ENCODE data around the gene ARHGEF12.

The ARHGEF12 gene

GRCh38 chr11:120375076-120375475 is 38.9 kb downstream of the ARHGEF12 start:
- H3K79me2 ChIP-seq (ENCODE audit: insufficient read depth, low read length), result no peaks in the 10 kb centered on the region; the same call in 1 of the 2 replicates

GRCh38 chr11:120376547-120377182 is 40.5 kb downstream of the ARHGEF12 start:
- Histone ChIP-seq H3F3A (ENCODE audit: insufficient read depth) (no peaks in the 10 kb centered on the region), H3K79me2 (ENCODE audit: insufficient read depth, low read length) (no peaks in the 10 kb centered on the region), H3K36me3 (ENCODE audit: low read length) (no peaks in the 10 kb centered on the region), H3K4me2 (ENCODE audit: low read depth, low read length, poor library complexity, severe bottlenecking) (no peak overlapping the region), H3K9ac (ENCODE audit: low read length) (no peak overlapping the region), H3K4me3 (ENCODE audit: insufficient read depth, low read length, poor library complexity, severe bottlenecking) (no peak overlapping the region), H2AFZ (ENCODE audit: low read depth, low read length, severe bottlenecking) (no peak overlapping the region), H3K9me3 (ENCODE audit: insufficient read depth, low read length) (0 out of 2 replicates have a peak, but pooled peaks cover 2% of the 10 kb centered on the region), H3K27me3 (ENCODE audit: low read length) (no peaks in the 10 kb centered on the region), H4K20me1 (ENCODE audit: low read depth, low read length) (0 out of 2 replicates have a peak, but pooled peaks cover 12% of the 10 kb centered on the region), H3K9me2 (replicated peaks; ENCODE audit: insufficient read depth, low read length) (no peaks in the 10 kb centered on the region), H3K27ac (ENCODE audit: low read depth, low read length) (no peak overlapping the region)
- no peak for TF ChIP-seq EZH2phosphoT487 (conservative IDR thresholded peaks at IDR 0.05; ENCODE audit: low read length)
- no peak for TF ChIP-seq CTCF (IDR thresholded peaks at IDR 0.05; ENCODE audit: insufficient read depth, low read length, poor library complexity, severe bottlenecking)

More at GRCh38 chr11:120375076-120375475, 38.9 kb downstream of the ARHGEF12 start:
- no peaks in the 10 kb centered on the region for H3K9me2 ChIP-seq (replicated peaks; ENCODE audit: insufficient read depth, low read length)
- no peak overlapping the region for H3K27ac ChIP-seq (ENCODE audit: low read depth, low read length)
- H3K9me3 ChIP-seq (ENCODE audit: insufficient read depth, low read length), result 0 out of 2 replicates have a peak, but pooled peaks cover 2% of the 10 kb centered on the region
- no peaks in the 10 kb centered on the region for H3K36me3 ChIP-seq (ENCODE audit: low read length)
- 0 out of 2 replicates have a peak, but pooled peaks cover 11% of the 10 kb centered on the region for H4K20me1 ChIP-seq (ENCODE audit: low read depth, low read length)
- no peaks in the 10 kb centered on the region for H3F3A ChIP-seq (ENCODE audit: insufficient read depth)
- H3K4me3 ChIP-seq (ENCODE audit: insufficient read depth, low read length, poor library complexity, severe bottlenecking), result no peak overlapping the region
- TF ChIP-seq EZH2phosphoT487 (conservative IDR thresholded peaks at IDR 0.05; ENCODE audit: low read length), result no peak
- TF ChIP-seq CTCF (IDR thresholded peaks at IDR 0.05; ENCODE audit: insufficient read depth, low read length, poor library complexity, severe bottlenecking), result no peak
- H3K27me3 ChIP-seq (ENCODE audit: low read length), result no peaks in the 10 kb centered on the region
- H3K9ac ChIP-seq (ENCODE audit: low read length), result no peak overlapping the region
- H3K4me2 ChIP-seq (ENCODE audit: low read depth, low read length, poor library complexity, severe bottlenecking), result no peak overlapping the region
- H2AFZ ChIP-seq (ENCODE audit: low read depth, low read length, severe bottlenecking), result no peak overlapping the region

GRCh38 chr11:120378474-120378873 is 42.3 kb downstream of the ARHGEF12 start:
- Histone ChIP-seq H3K36me3 (ENCODE audit: low read length) (no peaks in the 10 kb centered on the region), H3K9me3 (ENCODE audit: insufficient read depth, low read length) (0 out of 2 replicates have a peak, but pooled peaks cover 2% of the 10 kb centered on the region), H3K4me2 (ENCODE audit: low read depth, low read length, poor library complexity, severe bottlenecking) (no peak overlapping the region), H3K9ac (ENCODE audit: low read length) (no peak overlapping the region), H3K27ac (ENCODE audit: low read depth, low read length) (no peak overlapping the region), H2AFZ (ENCODE audit: low read depth, low read length, severe bottlenecking) (no peak overlapping the region), H3K27me3 (ENCODE audit: low read length) (no peaks in the 10 kb centered on the region), H3K4me3 (ENCODE audit: insufficient read depth, low read length, poor library complexity, severe bottlenecking) (no peak overlapping the region), H4K20me1 (ENCODE audit: low read depth, low read length) (0 out of 2 replicates have a peak, but pooled peaks cover 9% of the 10 kb centered on the region), H3K79me2 (ENCODE audit: insufficient read depth, low read length) (no peaks in the 10 kb centered on the region), H3K9me2 (replicated peaks; ENCODE audit: insufficient read depth, low read length) (no peaks in the 10 kb centered on the region), H3F3A (ENCODE audit: insufficient read depth) (no peaks in the 10 kb centered on the region)
- TF ChIP-seq EZH2phosphoT487 (conservative IDR thresholded peaks at IDR 0.05; ENCODE audit: low read length) (no peak), CTCF (IDR thresholded peaks at IDR 0.05; ENCODE audit: insufficient read depth, low read length, poor library complexity, severe bottlenecking) (no peak)
